Smooth muscle cell (in vitro differentiated cells): Measurements from ENCODE around the gene TBC1D8. TPM values are rescaled to one million over a fixed set of nuclear protein-coding genes. Genes with fewer than 3 reads are reported as not detected.

ENCODE experiments used
- DNase-seq: peaks from one replicate; lab custom pipeline; 2025; ENCODE audit not compliant: unreplicated experiment; lab: John Stamatoyannopoulos, UW
- H2AFZ ChIP-seq: fragments of 200-600 bp; sonication (generic); 2 replicates; pipeline ENCODE4 v1.6.0; 2016; ENCODE audit warnings: antibody characterized with exemption, low read depth, mild to moderate bottlenecking
- H3F3A ChIP-seq: fragments of 200-600 bp; sonication (generic); 2 replicates; pipeline ENCODE4 v1.6.0; 2017; ENCODE audit warnings: antibody characterized with exemption, low read depth
- H3K27ac ChIP-seq: fragments of 200-600 bp; sonication (generic); 2 replicates; pipeline ENCODE4 v1.5.1; 2016; ENCODE audit warnings: low read depth, mild to moderate bottlenecking
- H3K27me3 ChIP-seq: fragments of 200-600 bp; sonication (generic); 2 replicates; pipeline ENCODE4 v1.6.1; 2016; ENCODE audit warnings: low read depth, mild to moderate bottlenecking
- H3K36me3 ChIP-seq: fragments of 200-600 bp; sonication (generic); 2 replicates; pipeline ENCODE4 v1.5.1; 2016; ENCODE audit warnings: low read depth
- H3K4me1 ChIP-seq: fragments of 200-600 bp; sonication (generic); 2 replicates; pipeline ENCODE4 v1.5.1; 2016; ENCODE audit warnings: low read depth
- H3K4me2 ChIP-seq: fragments of 200-600 bp; sonication (generic); 2 replicates; pipeline ENCODE4 v1.6.0; 2016; ENCODE audit warnings: mild to moderate bottlenecking
- H3K4me3 ChIP-seq: fragments of 200-600 bp; sonication (generic); 2 replicates; pipeline ENCODE4 v1.5.1; 2016; ENCODE audit warnings: mild to moderate bottlenecking
- H3K79me2 ChIP-seq: fragments of 200-600 bp; sonication (generic); 2 replicates; pipeline ENCODE4 v1.6.0; 2016; ENCODE audit warnings: low read depth, mild to moderate bottlenecking
- H3K9ac ChIP-seq: fragments of 200-600 bp; sonication (generic); 2 replicates; pipeline ENCODE4 v1.6.0; 2016; ENCODE audit warnings: low read depth
- H3K9me3 ChIP-seq: fragments of 200-600 bp; sonication (generic); replicated peaks from 2 replicates; pipeline ENCODE4 v1.5.1; 2016; ENCODE audit warnings: low read depth
- H4K20me1 ChIP-seq: fragments of 200-600 bp; sonication (generic); 2 replicates; pipeline ENCODE4 v1.6.0; 2016; ENCODE audit warnings: low read depth
- WGBS: methylation state at CpG from one replicate; pipeline ENCODE4 v1.1.7; 2016; ENCODE audit warnings: low lambda C conversion rate; 5-methylcytosine and 5-hydroxymethylcytosine counted together
- polyA plus RNA-seq: library from polyadenylated mRNA; unstranded; fragments of >200 nt; fragmentation: Nextera tagmentation; extraction: Ambion mirVana; gene quantifications from 2 replicates; pipeline ENCODE4 v1.2.1, GENCODE V29; 2016
- total RNA-seq: library from RNA; depleted of rRNA; stranded (reverse); fragments of >200 nt; gene quantifications from 2 replicates; pipeline ENCODE4 v1.2.3, GENCODE V29; 2014
- TF ChIP-seq, protein P1 (sequence below): fragments of 200-600 bp; sonication (generic); IDR thresholded peaks from 2 replicates; pipeline ENCODE4 v1.5.1; 2017; ENCODE audit warnings: borderline replicate concordance, mild to moderate bottlenecking, antibody characterized with exemption; ENCODE audit not compliant: insufficient read depth, poor library complexity, severe bottlenecking

The TBC1D8 gene
- total and polyA plus RNA-seq, 2 experiments from 2014 or later: 0.89 to 15.1 TPM

DNA sequence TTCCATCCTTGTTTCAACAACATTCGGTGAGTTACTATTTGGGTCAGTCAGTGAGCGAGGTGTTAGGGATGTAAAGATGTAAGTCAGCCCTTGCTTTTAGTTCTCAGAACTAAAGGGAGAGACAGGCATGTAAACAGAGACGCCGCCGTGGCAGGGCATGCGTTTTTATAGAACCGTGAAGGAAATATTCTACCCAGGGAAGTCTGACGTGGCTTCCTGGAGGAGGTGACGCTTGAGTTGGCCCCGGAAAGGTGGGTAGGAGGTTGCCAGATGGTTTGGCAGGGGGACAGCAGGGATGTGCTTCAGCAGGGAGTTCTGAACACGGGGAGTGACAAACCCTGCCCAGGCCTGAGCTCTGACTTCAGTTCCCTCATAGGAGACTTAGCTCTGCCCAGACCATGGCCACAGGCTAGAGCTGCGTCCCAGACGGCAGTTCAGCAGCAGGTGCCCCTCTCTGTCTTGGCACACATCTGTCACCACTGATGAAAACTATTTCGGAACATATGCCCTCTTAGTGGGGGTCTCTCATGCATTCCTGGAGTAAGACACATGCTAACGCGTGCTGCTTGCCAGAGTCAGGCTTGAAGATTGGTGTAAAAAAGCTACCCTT is 172.5 kb downstream of the TBC1D8 start:
- no peaks in the 10 kb centered on the region for H3K36me3 ChIP-seq
- H3K9me3 ChIP-seq: no peaks in the 10 kb centered on the region
- peak overlapping the region; percentile 95 for H3K27ac ChIP-seq
- H2AFZ ChIP-seq: no peak overlapping the region
- H3K9ac ChIP-seq: peak overlapping the region; percentile 35
- H3F3A ChIP-seq: peaks cover 18% of the 10 kb centered on the region
- H3K4me3 ChIP-seq: no peak overlapping the region
- TF ChIP-seq, protein P1, sequence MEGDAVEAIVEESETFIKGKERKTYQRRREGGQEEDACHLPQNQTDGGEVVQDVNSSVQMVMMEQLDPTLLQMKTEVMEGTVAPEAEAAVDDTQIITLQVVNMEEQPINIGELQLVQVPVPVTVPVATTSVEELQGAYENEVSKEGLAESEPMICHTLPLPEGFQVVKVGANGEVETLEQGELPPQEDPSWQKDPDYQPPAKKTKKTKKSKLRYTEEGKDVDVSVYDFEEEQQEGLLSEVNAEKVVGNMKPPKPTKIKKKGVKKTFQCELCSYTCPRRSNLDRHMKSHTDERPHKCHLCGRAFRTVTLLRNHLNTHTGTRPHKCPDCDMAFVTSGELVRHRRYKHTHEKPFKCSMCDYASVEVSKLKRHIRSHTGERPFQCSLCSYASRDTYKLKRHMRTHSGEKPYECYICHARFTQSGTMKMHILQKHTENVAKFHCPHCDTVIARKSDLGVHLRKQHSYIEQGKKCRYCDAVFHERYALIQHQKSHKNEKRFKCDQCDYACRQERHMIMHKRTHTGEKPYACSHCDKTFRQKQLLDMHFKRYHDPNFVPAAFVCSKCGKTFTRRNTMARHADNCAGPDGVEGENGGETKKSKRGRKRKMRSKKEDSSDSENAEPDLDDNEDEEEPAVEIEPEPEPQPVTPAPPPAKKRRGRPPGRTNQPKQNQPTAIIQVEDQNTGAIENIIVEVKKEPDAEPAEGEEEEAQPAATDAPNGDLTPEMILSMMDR: no peak
- DNase-seq: no peak
- no peaks in the 10 kb centered on the region for H3K79me2 ChIP-seq
- WGBS: 71% methylated on average over 16 of the region's 16 CpGs
- no peaks in the 10 kb centered on the region for H4K20me1 ChIP-seq
- no peaks in the 10 kb centered on the region for H3K27me3 ChIP-seq
- H3K4me1 ChIP-seq: no peaks in the 10 kb centered on the region
- H3K4me2 ChIP-seq: no peak overlapping the region

DNA sequence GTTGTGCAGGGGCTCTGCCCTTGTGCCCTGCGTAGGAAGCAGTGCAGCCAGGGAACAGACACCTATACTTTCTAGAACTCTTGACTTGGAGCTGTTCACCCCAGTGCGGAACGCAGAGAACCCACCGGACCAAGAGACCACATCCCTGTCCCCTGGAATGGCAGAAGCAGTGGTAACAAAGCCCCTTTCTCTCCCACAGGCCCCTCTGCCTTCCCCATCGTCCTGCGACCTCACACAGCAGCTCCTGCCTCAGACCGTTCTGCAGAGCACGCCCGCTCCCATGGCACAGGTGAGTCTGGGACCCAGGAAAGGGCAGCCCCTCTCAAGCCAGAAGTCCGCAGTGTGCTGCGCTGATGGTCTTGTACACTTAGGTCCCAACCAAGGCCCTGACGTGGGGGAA is 173.7 kb downstream of the TBC1D8 start:
- peak overlapping the region; percentile 73 for H3K9ac ChIP-seq
- H3K4me3 ChIP-seq: no peak overlapping the region
- no peaks in the 10 kb centered on the region for H3K79me2 ChIP-seq
- TF ChIP-seq, protein P1: no peak
- no peak for DNase-seq
- H2AFZ ChIP-seq: no peak overlapping the region
- 88% methylated on average over 12 of the region's 12 CpGs for WGBS
- H3K27ac ChIP-seq: peak overlapping the region; percentile 95
- H3K27me3 ChIP-seq: no peaks in the 10 kb centered on the region
- no peaks in the 10 kb centered on the region for H3K9me3 ChIP-seq
- H3K4me1 ChIP-seq: no peaks in the 10 kb centered on the region
- H3K4me2 ChIP-seq: peak overlapping the region; percentile 74
- H4K20me1 ChIP-seq: no peaks in the 10 kb centered on the region
- H3K36me3 ChIP-seq: no peaks in the 10 kb centered on the region
- H3F3A ChIP-seq: peaks cover 18% of the 10 kb centered on the region

DNA sequence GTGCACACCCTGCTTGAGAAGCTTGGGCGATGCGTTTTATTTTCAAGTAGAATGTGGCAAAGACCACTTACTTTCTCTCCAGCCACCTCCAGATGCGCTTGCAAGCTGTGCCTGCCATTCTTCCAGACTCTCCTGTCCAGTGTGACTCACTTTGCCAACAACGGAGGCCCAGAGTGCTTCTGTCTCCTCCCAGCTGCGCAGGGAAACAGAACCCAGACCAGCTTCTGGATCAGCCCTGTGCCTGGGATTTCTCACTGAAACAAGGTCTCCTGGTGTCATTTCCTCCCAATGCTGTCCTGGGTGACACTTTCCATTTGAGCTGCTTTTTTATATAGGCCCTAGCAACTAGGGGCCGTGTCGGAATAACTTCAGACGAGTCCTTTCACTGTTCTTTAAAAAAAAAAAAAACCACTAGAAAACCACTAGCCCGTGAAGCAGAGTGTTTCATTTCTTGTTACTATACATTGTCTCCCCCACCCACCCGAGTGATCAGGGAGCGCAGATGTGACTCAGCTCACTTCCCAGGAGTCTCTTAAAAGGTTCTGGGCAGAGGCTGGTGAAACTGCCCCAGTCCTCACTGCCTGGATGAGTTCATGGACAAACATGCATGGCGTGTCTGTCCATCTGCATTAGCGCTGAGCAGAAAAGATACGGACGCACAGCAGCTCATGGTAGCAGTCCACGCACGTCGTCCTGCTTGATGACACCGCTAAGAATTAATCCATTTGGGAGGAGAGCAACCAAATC is 174.4 kb downstream of the TBC1D8 start:
- peak overlapping the region; percentile 95 for H3K27ac ChIP-seq
- H3F3A ChIP-seq: peaks cover 18% of the 10 kb centered on the region
- TF ChIP-seq, protein P1: no peak
- no peaks in the 10 kb centered on the region for H3K27me3 ChIP-seq
- DNase-seq: peak; percentile 48
- H3K36me3 ChIP-seq: no peaks in the 10 kb centered on the region
- peak overlapping the region; percentile 74 for H3K4me2 ChIP-seq
- no peaks in the 10 kb centered on the region for H3K9me3 ChIP-seq
- peak overlapping the region; percentile 73 for H3K9ac ChIP-seq
- no peak overlapping the region for H2AFZ ChIP-seq
- H4K20me1 ChIP-seq: no peaks in the 10 kb centered on the region
- no peaks in the 10 kb centered on the region for H3K4me1 ChIP-seq
- WGBS: 10% methylated on average over 19 of the region's 19 CpGs
- H3K4me3 ChIP-seq: peak overlapping the region; percentile 8
- no peaks in the 10 kb centered on the region for H3K79me2 ChIP-seq
